ENCODE results near the gene CACNA2D2.

DNA sequence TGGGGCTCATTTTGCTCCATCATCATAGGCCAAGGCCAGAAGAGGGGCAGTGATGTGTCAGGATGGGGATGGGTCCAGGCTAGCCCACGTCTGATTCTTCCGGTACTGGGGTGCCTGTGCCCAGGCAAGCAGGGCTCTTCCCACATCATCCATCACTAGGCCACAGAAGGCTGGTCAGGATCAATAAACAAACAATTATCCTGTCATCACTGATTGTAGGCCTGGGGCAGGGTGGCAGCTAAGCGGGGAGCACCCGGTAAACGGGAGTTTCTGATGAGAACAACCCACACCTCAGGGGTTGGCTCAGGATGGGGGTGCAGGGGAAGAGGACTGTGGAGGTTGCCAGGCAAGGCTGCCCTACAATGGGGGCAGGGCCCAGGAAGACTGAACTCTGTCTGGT, 18.1 kb upstream of the CACNA2D2 start:
- no peak for TF ChIP-seq POLR2A (IDR thresholded peaks at IDR 0.05)
- TF ChIP-seq, protein P1, sequence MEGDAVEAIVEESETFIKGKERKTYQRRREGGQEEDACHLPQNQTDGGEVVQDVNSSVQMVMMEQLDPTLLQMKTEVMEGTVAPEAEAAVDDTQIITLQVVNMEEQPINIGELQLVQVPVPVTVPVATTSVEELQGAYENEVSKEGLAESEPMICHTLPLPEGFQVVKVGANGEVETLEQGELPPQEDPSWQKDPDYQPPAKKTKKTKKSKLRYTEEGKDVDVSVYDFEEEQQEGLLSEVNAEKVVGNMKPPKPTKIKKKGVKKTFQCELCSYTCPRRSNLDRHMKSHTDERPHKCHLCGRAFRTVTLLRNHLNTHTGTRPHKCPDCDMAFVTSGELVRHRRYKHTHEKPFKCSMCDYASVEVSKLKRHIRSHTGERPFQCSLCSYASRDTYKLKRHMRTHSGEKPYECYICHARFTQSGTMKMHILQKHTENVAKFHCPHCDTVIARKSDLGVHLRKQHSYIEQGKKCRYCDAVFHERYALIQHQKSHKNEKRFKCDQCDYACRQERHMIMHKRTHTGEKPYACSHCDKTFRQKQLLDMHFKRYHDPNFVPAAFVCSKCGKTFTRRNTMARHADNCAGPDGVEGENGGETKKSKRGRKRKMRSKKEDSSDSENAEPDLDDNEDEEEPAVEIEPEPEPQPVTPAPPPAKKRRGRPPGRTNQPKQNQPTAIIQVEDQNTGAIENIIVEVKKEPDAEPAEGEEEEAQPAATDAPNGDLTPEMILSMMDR (IDR thresholded peaks at IDR 0.05): no peak

Measured in adrenal gland (tissue), 5 donors.